Hindlimb muscle (tissue), 1 donor: ENCODE results near the gene AUH. TPM values are rescaled to one million over a fixed set of nuclear protein-coding genes. Genes with fewer than 3 reads are reported as not detected.

Experiments
- polyA plus RNA-seq: library from polyadenylated mRNA; unstranded; fragments of 120-200 nt; gene quantifications from one replicate; pipeline ENCODE4 v1.2.1, GENCODE V29; 2013; ENCODE audit not compliant: insufficient read length

Gene AUH
- polyA plus RNA-seq, 1 donor, result 12.8 TPM

Other genes with a start within 250 kb of the AUH start
- 23.5 TPM for gene NFIL3, start 61.9 kb upstream of the AUH start, polyA plus RNA-seq